HG02840 (cell line): Measurements from ENCODE around the gene ASB15.

Experiments used
- ATAC-seq: cut with Tn5 transposase; IDR thresholded peaks from one replicate; pipeline ENCODE4 v1.9.1; 2021; ENCODE audit warnings: mild to moderate bottlenecking, moderate library complexity, moderate number of reproducible peaks; ENCODE audit not compliant: unreplicated experiment, low FRiP score

Gene ASB15

GRCh38 chr7:123661765-123662164 is 60.1 kb downstream of the ASB15 start:
- no peak for ATAC-seq

- ATAC-seq, result no peak
Observed at GRCh38 chr7:123662293-123662692, 60.7 kb downstream of the ASB15 start.

- no peak for ATAC-seq
Observed at GRCh38 chr7:123662755-123663154, 61.1 kb downstream of the ASB15 start.

- ATAC-seq, result no peak
Observed at GRCh38 chr7:123663200-123663599, 61.6 kb downstream of the ASB15 start.

- ATAC-seq, result no peak
Observed at GRCh38 chr7:123665157-123665556, 63.5 kb downstream of the ASB15 start.

- ATAC-seq, result no peak
Observed at GRCh38 chr7:123665896-123666295, 64.3 kb downstream of the ASB15 start.

GRCh38 chr7:123666492-123666891 is 64.9 kb downstream of the ASB15 start:
- no peak for ATAC-seq

GRCh38 chr7:123669485-123669884 is 67.9 kb downstream of the ASB15 start:
- no peak for ATAC-seq

GRCh38 chr7:123673137-123673732 is 71.6 kb downstream of the ASB15 start:
- ATAC-seq, result no peak

- no peak for ATAC-seq
Observed at GRCh38 chr7:123673752-123674398, 72.3 kb downstream of the ASB15 start.

- no peak for ATAC-seq
Observed at GRCh38 chr7:123674399-123675180, 73.0 kb downstream of the ASB15 start.

- no peak for ATAC-seq
Observed at GRCh38 chr7:123675181-123675473, 73.5 kb downstream of the ASB15 start.

- no peak for ATAC-seq
Observed at GRCh38 chr7:123677061-123677715, 75.6 kb downstream of the ASB15 start.

- no peak for ATAC-seq
Observed at GRCh38 chr7:123679614-123680013, 78.0 kb downstream of the ASB15 start.

- ATAC-seq, result no peak
Observed at GRCh38 chr7:123680580-123680979, 79.0 kb downstream of the ASB15 start.

- no peak for ATAC-seq
Observed at GRCh38 chr7:123681561-123681960, 79.9 kb downstream of the ASB15 start.

GRCh38 chr7:123682690-123683089 is 81.1 kb downstream of the ASB15 start:
- peak; percentile 76 for ATAC-seq

- no peak for ATAC-seq
Observed at GRCh38 chr7:123687161-123687560, 85.5 kb downstream of the ASB15 start.

GRCh38 chr7:123687727-123688126 is 86.1 kb downstream of the ASB15 start:
- no peak for ATAC-seq
